ENCODE data around the gene CXorf38. TPM values are rescaled to one million over a fixed set of nuclear protein-coding genes. Genes with fewer than 3 reads are reported as not detected.

The CXorf38 gene
- total RNA-seq = 10 to 100 TPM in 3 of 4 donors, 1 to 10 TPM in 1; 8.6 to 15.3 (median 13.3) TPM

GRCh38 chrX:40647307-40648197 is at the start of gene CXorf38:
Gene CXorf38, minus strand, starts transcription at chrX:40647561. Its CDS starts 41 bp downstream, at chrX:40647520.
- TF ChIP-seq EP300 (IDR thresholded peaks at IDR 0.05) = no peak
- no peak for TF ChIP-seq POLR2AphosphoS5 (IDR thresholded peaks at IDR 0.05)
- TF ChIP-seq CTCF (IDR thresholded peaks at IDR 0.05) = no peak
- TF ChIP-seq POLR2A (IDR thresholded peaks at IDR 0.05) = no peak
- H3K4me1 ChIP-seq = peaks cover 0 to 44% (median 0%) of the 10 kb centered on the region in 3 donors

GRCh38 chrX:40694802-40695201 is 47.4 kb upstream of the CXorf38 start:
- Histone ChIP-seq H3K9me3 (no peaks in the 10 kb centered on the region), H3K4me1 (no peaks in the 10 kb centered on the region), H3K4me3 (no peak overlapping the region), H3K27ac (no peak overlapping the region), H3K36me3 (peaks cover 0 to 43% of the 10 kb centered on the region in 2 donors), H3K27me3 (no peaks in the 10 kb centered on the region)
- WGBS, 2 donors (ENCODE audit: low coverage in 1 of 2) = 78 to 88% methylated on average over 1 of the region's 1 CpG
- ATAC-seq = no peak
- no peak for TF ChIP-seq POLR2A (IDR thresholded peaks at IDR 0.05)
- no peak for TF ChIP-seq CTCF (IDR thresholded peaks at IDR 0.05)
- no peak for TF ChIP-seq EP300 (IDR thresholded peaks at IDR 0.05)

More at GRCh38 chrX:40647307-40648197, at the start of gene CXorf38:
- Histone ChIP-seq H3K27me3 (no peaks in the 10 kb centered on the region), H3K27ac (peak within 1 kb of the TSS; percentile 74 to 86 (median 83)), H3K9me3 (no peaks in the 10 kb centered on the region), H3K36me3 (no peaks in the 10 kb centered on the region), H3K4me3 (peak within 1 kb of the TSS; percentile 85 to 98)
- peak; percentile 92 for ATAC-seq
- WGBS, 2 donors (ENCODE audit: low coverage in 1 of 2) = 23 to 29% methylated on average over 1 to 10 of the region's 66 CpGs

GRCh38 chrX:40688929-40689328 is 41.6 kb upstream of the CXorf38 start:
- Histone ChIP-seq H3K36me3 (peaks cover 0 to 30% of the 10 kb centered on the region in 2 donors), H3K4me3 (no peak overlapping the region), H3K27ac (no peak overlapping the region), H3K4me1 (peaks cover 0 to 12% (median 0%) of the 10 kb centered on the region in 3 donors), H3K9me3 (no peaks in the 10 kb centered on the region), H3K27me3 (no peaks in the 10 kb centered on the region)
- no peak for ATAC-seq
- TF ChIP-seq CTCF (IDR thresholded peaks at IDR 0.05) = no peak
- TF ChIP-seq POLR2AphosphoS5 (IDR thresholded peaks at IDR 0.05) = no peak
- TF ChIP-seq EP300 (IDR thresholded peaks at IDR 0.05) = no peak
- no peak for TF ChIP-seq POLR2A (IDR thresholded peaks at IDR 0.05)

GRCh38 chrX:40687169-40687568 is 39.8 kb upstream of the CXorf38 start:
- Histone ChIP-seq H3K9me3 (no peaks in the 10 kb centered on the region), H3K4me3 (no peak overlapping the region), H3K36me3 (peaks cover 0 to 30% of the 10 kb centered on the region in 2 donors), H3K27ac (no peak overlapping the region), H3K4me1 (peaks cover 0 to 12% (median 0%) of the 10 kb centered on the region in 3 donors), H3K27me3 (no peaks in the 10 kb centered on the region)
- no peak for ATAC-seq
- no peak for TF ChIP-seq POLR2A (IDR thresholded peaks at IDR 0.05)
- no peak for TF ChIP-seq CTCF (IDR thresholded peaks at IDR 0.05)
- TF ChIP-seq EP300 (IDR thresholded peaks at IDR 0.05) = no peak
- no peak for TF ChIP-seq POLR2AphosphoS5 (IDR thresholded peaks at IDR 0.05)
- WGBS, 2 donors (ENCODE audit: low coverage in 1 of 2) = 78 to 100% methylated on average over 3 of the region's 3 CpGs
